ENCODE results near the gene PRPF6. TPM values are rescaled to one million over a fixed set of nuclear protein-coding genes. Genes with fewer than 3 reads are reported as not detected.

The PRPF6 gene
- total and polyA plus RNA-seq, 2 of the 13 experiments (the other 11 are each of a cell fraction or from before 2014, with no cell fraction given): 63.7 to 101 TPM

DNA sequence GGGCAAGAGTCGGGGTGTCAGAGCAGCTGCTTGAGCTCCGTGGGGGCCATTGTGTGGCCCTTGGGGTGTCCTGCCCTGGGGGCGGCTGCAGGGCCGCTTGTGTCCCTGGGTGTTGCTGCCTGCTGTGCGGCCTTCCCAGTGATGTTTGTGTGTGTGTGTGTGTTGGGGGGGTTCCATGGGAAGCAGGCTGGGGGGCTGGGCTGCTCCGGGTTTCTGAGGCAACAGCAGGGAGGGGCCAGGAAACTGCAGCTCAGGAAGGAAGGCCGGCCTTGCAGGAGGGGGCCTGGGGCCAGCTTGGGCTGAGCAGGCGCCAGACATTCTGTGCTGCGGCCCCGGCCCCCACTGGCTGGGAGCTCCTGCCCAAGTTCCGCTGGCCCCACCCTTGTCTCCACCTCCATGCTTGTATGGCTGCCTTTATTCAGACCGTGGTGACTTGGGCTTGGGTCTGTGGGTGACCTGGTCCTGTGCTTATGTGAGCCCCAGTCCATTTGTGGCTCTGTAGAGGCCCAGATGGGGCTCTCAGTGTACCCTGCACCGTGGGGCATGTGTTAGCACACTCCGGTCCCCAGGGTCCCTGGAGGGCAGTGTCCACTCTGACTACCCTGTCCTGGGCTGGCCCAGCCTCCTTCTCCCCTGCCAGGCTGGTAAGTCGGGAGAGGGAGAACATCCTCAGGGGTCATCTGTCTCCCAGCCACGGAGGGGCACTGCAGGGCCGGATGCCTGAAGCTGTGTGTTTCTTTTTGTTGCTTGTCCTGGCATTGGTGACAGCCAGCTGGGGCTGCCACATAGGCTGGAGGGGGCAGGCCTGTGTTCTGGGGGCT is 73.1 kb downstream of the PRPF6 start (continued):
- TF ChIP-seq ZNF747 (CRISPR knock-in tag; IDR thresholded peaks at IDR 0.05; ENCODE audit: borderline replicate concordance): 0 out of 2 replicates have a peak, but pooled peaks have one; percentile 10
- peak; percentile 40; the same call in 1 of the 2 replicates for TF ChIP-seq MAZ (IDR thresholded peaks at IDR 0.05; ENCODE audit: borderline replicate concordance, low read depth, low read length)
- peak; percentile 83 for TF ChIP-seq MAZ (CRISPR knock-in tag; IDR thresholded peaks at IDR 0.05; ENCODE audit: low read depth)
- TF ChIP-seq SNAPC2 (CRISPR knock-in tag; IDR thresholded peaks at IDR 0.05): peak; percentile 71; the same call in 1 of the 2 replicates
- no peak for TF ChIP-seq ATF1 (CRISPR knock-in tag; IDR thresholded peaks at IDR 0.05)
- TF ChIP-seq, protein P1, sequence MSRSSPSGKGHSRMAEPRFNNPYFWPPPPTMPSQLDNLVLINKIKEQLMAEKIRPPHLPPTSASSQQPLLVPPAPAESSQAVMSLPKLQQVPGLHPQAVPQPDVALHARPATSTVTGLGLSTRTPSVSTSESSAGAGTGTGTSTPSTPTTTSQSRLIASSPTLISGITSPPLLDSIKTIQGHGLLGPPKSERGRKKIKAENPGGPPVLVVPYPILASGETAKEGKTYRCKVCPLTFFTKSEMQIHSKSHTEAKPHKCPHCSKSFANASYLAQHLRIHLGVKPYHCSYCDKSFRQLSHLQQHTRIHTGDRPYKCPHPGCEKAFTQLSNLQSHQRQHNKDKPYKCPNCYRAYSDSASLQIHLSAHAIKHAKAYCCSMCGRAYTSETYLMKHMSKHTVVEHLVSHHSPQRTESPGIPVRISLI (CRISPR knock-in tag; IDR thresholded peaks at IDR 0.05; ENCODE audit: borderline replicate concordance): 0 out of 2 replicates have a peak, but pooled peaks have one; percentile 31
- TF ChIP-seq ZNF749 (CRISPR knock-in tag; IDR thresholded peaks at IDR 0.05; ENCODE audit: borderline replicate concordance): no peak; the same call in 1 of the 2 replicates
- TF ChIP-seq CREM (IDR thresholded peaks at IDR 0.05): peak; percentile 66
- TF ChIP-seq CREM (CRISPR knock-in tag; IDR thresholded peaks at IDR 0.05): no peak
- TF ChIP-seq, protein P2, sequence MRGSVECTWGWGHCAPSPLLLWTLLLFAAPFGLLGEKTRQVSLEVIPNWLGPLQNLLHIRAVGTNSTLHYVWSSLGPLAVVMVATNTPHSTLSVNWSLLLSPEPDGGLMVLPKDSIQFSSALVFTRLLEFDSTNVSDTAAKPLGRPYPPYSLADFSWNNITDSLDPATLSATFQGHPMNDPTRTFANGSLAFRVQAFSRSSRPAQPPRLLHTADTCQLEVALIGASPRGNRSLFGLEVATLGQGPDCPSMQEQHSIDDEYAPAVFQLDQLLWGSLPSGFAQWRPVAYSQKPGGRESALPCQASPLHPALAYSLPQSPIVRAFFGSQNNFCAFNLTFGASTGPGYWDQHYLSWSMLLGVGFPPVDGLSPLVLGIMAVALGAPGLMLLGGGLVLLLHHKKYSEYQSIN (CRISPR knock-in tag; IDR thresholded peaks at IDR 0.05; ENCODE audit: borderline replicate concordance): no peak
- TF ChIP-seq BRCA1 (CRISPR knock-in tag; IDR thresholded peaks at IDR 0.05): no peak; the same call in 1 of the 2 replicates
- no peak for TF ChIP-seq ZBTB40 (IDR thresholded peaks at IDR 0.05)
- TF ChIP-seq ZBTB40 (CRISPR knock-in tag; IDR thresholded peaks at IDR 0.05): no peak
- TF ChIP-seq, protein P3, sequence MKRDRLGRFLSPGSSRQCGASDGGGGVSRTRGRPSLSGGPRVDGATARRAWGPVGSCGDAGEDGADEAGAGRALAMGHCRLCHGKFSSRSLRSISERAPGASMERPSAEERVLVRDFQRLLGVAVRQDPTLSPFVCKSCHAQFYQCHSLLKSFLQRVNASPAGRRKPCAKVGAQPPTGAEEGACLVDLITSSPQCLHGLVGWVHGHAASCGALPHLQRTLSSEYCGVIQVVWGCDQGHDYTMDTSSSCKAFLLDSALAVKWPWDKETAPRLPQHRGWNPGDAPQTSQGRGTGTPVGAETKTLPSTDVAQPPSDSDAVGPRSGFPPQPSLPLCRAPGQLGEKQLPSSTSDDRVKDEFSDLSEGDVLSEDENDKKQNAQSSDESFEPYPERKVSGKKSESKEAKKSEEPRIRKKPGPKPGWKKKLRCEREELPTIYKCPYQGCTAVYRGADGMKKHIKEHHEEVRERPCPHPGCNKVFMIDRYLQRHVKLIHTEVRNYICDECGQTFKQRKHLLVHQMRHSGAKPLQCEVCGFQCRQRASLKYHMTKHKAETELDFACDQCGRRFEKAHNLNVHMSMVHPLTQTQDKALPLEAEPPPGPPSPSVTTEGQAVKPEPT (CRISPR knock-in tag; IDR thresholded peaks at IDR 0.05; ENCODE audit: low read depth): no peak; the same call in 1 of the 2 replicates

Data from HepG2 (cell line).